A549 treated with dexamethasone at 1 μM for 4 hours (cell line): ENCODE measurements around the gene GAS6. TPM values are rescaled to one million over a fixed set of nuclear protein-coding genes. Genes with fewer than 3 reads are reported as not detected.

ENCODE experiments used
- total RNA-seq: library from RNA; stranded (reverse); fragments of 200-300 nt; extraction: Qiagen RNA extraction; gene quantifications from 5 replicates; pipeline ENCODE4 v1.2.3, GENCODE V29; 2022

Gene GAS6
- 6.5 to 9.5 TPM (median 8.3 TPM) in 5 replicates for total RNA-seq

DNA sequence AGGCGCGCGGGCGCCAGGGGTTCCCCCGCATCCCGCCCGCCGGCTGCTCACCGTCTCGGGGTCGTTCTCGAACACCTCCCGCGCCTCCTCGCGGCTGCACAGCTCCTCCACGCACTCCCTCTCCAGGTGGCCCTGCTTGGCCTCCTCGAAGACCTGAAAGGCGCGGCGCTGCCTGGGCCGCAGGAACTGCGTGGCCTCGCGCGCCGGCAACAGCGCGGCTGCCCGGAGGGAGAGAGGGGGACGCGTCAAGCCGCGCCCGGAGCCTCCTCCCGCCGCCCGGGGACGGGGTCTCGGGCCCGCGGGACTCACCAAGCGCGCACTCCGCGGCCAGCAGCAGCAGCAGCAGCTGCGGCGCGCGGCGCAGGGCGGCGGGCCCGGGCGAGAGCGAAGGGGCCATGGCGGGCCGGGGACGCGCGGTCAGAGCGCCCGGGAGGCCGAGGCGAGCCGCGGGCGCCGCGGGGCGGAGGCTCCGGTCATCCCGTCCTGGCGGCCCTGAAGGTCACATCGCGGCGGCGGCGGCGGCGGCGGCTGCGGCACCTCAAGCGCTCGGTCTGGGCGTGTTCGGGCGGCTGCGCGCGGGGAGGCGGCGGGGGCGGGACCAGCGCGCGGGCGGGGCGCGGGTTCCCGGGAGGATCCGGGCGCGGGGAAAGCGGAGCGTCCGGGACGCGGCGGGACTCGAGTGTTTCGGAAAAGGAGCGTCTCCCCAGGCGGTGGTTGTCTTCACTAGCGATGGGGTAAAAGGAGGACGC lies at the start of gene GAS6:
GAS6 (minus strand) TSS at position 553 of the 749 bp plus-strand sequence; CDS start at position 397, 156 bp downstream.

Other genes starting within 250 kb of the GAS6 start
- gene ATP4B, start 205.9 kb downstream of the GAS6 start, total RNA-seq = not detected in 5 replicates
- 0.03 TPM in 1 of 5 replicates, not detected in the others for gene GRK1, start 196.9 kb downstream of the GAS6 start, total RNA-seq
- gene TMEM255B, start 104.8 kb downstream of the GAS6 start, total RNA-seq = 0.87 to 1.3 TPM (median 0.93 TPM) in 5 replicates
- 0.10 to 0.26 TPM (median 0.19 TPM) in 5 replicates for gene C13orf46, start 110.0 kb upstream of the GAS6 start, total RNA-seq